ENCODE data around the gene MX2. TPM values are rescaled to one million over a fixed set of nuclear protein-coding genes. Genes with fewer than 3 reads are reported as not detected.

The MX2 gene
- total and polyA plus RNA-seq, 4 donors, result 4.2 to 33.4 (median 9.3) TPM

DNA sequence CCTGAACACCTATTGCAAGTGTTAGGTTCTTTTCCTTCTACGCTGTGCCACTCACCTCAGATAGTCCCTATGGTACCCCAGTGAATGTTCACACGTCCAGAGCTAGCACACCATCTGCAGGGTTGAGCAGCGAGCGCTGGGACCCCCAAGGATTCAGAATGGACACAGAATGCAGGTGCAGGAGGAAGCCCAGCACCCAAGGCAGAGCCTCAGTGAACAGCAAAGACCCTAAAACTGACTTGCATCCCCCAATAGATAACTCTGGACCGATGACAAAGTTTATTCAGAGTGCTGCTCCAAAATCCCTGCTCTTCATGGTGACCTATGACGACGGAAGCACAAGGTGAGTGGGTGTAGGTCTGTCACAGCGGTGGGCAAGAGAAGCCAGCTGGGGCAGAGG, 15.1 kb upstream of the MX2 start:
- TF ChIP-seq, protein P1, sequence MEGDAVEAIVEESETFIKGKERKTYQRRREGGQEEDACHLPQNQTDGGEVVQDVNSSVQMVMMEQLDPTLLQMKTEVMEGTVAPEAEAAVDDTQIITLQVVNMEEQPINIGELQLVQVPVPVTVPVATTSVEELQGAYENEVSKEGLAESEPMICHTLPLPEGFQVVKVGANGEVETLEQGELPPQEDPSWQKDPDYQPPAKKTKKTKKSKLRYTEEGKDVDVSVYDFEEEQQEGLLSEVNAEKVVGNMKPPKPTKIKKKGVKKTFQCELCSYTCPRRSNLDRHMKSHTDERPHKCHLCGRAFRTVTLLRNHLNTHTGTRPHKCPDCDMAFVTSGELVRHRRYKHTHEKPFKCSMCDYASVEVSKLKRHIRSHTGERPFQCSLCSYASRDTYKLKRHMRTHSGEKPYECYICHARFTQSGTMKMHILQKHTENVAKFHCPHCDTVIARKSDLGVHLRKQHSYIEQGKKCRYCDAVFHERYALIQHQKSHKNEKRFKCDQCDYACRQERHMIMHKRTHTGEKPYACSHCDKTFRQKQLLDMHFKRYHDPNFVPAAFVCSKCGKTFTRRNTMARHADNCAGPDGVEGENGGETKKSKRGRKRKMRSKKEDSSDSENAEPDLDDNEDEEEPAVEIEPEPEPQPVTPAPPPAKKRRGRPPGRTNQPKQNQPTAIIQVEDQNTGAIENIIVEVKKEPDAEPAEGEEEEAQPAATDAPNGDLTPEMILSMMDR (IDR thresholded peaks at IDR 0.05; ENCODE audit: control extremely low read depth, extremely low read depth), result no peak
- H3K9me3 ChIP-seq (ENCODE audit: control insufficient read depth in 4 of 4, insufficient read depth in 3 of 4, low read length in 3 of 4), result peaks cover 0 to under 1% (median 0%) of the 10 kb centered on the region in 4 donors
- no peak overlapping the region for H3K27ac ChIP-seq (ENCODE audit: low read depth in 1 of 2, low read length in 1 of 2)
- H3K4me1 ChIP-seq (ENCODE audit: control insufficient read depth in 5 of 5, insufficient read depth in 5 of 5, low read length in 5 of 5), result peaks cover 0 to 7% (median 0%) of the 10 kb centered on the region in 5 donors
- DNase-seq (no peak), ATAC-seq (ENCODE audit: insufficient read depth, low FRiP score) (no peak)
- H3K27me3 ChIP-seq (ENCODE audit: control insufficient read depth in 3 of 3, insufficient read depth in 3 of 3, low read length in 2 of 3), result no peaks in the 10 kb centered on the region
- WGBS, 2 donors, result 90 to 95% methylated on average over 8 of the region's 8 CpGs
- H3K36me3 ChIP-seq (ENCODE audit: control insufficient read depth in 4 of 4, insufficient read depth in 4 of 4, low read length in 4 of 4), result no peaks in the 10 kb centered on the region
- no peak overlapping the region for H3K4me3 ChIP-seq
- H3K9ac ChIP-seq (ENCODE audit: insufficient read depth in 1 of 2, low read length in 2 of 2), result no peak overlapping the region

DNA sequence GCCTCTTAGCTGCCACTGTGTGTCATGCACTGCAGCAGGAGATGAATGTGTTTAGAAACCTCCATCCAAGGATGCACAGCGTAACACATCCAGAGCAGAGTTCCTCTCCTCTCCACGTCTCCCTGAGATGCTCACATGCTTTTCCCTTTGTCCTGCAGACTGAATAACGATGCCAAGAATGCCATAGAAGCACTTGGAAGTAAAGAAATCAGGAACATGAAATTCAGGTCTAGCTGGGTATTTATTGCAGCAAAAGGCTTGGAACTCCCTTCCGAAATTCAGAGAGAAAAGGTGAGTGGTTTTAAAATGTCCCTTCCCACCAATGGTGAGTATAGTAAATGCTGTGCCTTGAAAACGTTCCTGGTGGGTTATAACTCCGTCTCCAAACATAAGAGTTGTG, 13.4 kb upstream of the MX2 start:
- DNase-seq (peak in 2 of 3 donors; percentile 45 to 57), ATAC-seq (ENCODE audit: insufficient read depth, low FRiP score) (no peak)
- H3K4me3 ChIP-seq, result no peak overlapping the region
- H3K9me3 ChIP-seq (ENCODE audit: control insufficient read depth in 4 of 4, insufficient read depth in 3 of 4, low read length in 3 of 4), result peaks cover 0 to 2% (median 0%) of the 10 kb centered on the region in 4 donors
- TF ChIP-seq, protein P1 (IDR thresholded peaks at IDR 0.05; ENCODE audit: control extremely low read depth, extremely low read depth), result no peak
- H3K9ac ChIP-seq (ENCODE audit: insufficient read depth in 1 of 2, low read length in 2 of 2), result no peak overlapping the region
- H3K4me1 ChIP-seq (ENCODE audit: control insufficient read depth in 5 of 5, insufficient read depth in 5 of 5, low read length in 5 of 5), result peaks cover 0 to 7% (median 0%) of the 10 kb centered on the region in 5 donors
- no peak overlapping the region for H3K27ac ChIP-seq (ENCODE audit: low read depth in 1 of 2, low read length in 1 of 2)
- H3K36me3 ChIP-seq (ENCODE audit: control insufficient read depth in 4 of 4, insufficient read depth in 4 of 4, low read length in 4 of 4), result no peaks in the 10 kb centered on the region
- H3K27me3 ChIP-seq (ENCODE audit: control insufficient read depth in 3 of 3, insufficient read depth in 3 of 3, low read length in 2 of 3), result no peaks in the 10 kb centered on the region
- 69 to 80% methylated on average over 6 of the region's 6 CpGs for WGBS, 2 donors

DNA sequence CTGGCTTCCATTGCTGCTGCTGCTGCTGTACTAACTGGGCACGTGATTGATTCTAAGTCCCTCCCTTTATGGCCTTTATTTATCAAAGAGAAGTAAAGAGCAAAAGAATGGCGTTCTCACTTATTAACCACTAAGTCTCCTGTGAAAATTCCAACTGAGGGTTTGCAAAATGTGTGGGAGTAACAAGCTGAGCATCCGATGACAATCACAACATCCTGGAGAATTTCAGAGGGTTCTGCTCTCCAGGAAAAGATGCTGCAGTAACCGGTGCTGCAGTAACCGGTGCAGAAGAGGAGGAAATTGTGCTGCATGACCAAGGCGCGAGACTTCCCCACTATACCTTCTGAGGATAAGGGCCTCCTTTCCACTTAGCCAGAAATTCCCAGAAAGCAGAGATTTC, 12.7 kb upstream of the MX2 start:
- H3K4me1 ChIP-seq (ENCODE audit: control insufficient read depth in 5 of 5, insufficient read depth in 5 of 5, low read length in 5 of 5), result peaks cover 0 to 7% (median 0%) of the 10 kb centered on the region in 5 donors
- ATAC-seq (ENCODE audit: insufficient read depth, low FRiP score) (no peak), DNase-seq (no peak)
- peaks cover 0 to 2% (median 0%) of the 10 kb centered on the region in 4 donors for H3K9me3 ChIP-seq (ENCODE audit: control insufficient read depth in 4 of 4, insufficient read depth in 3 of 4, low read length in 3 of 4)
- H3K27me3 ChIP-seq (ENCODE audit: control insufficient read depth in 3 of 3, insufficient read depth in 3 of 3, low read length in 2 of 3), result no peaks in the 10 kb centered on the region
- no peak overlapping the region for H3K27ac ChIP-seq (ENCODE audit: low read depth in 1 of 2, low read length in 1 of 2)
- H3K36me3 ChIP-seq (ENCODE audit: control insufficient read depth in 4 of 4, insufficient read depth in 4 of 4, low read length in 4 of 4), result no peaks in the 10 kb centered on the region
- TF ChIP-seq, protein P1 (IDR thresholded peaks at IDR 0.05; ENCODE audit: control extremely low read depth, extremely low read depth), result no peak
- no peak overlapping the region for H3K9ac ChIP-seq (ENCODE audit: insufficient read depth in 1 of 2, low read length in 2 of 2)
- H3K4me3 ChIP-seq, result no peak overlapping the region
- WGBS, 2 donors, result 74 to 82% methylated on average over 7 of the region's 7 CpGs

Data from lung (tissue), 12 donors.